ENCODE results near the gene MYO16. TPM values are rescaled to one million over a fixed set of nuclear protein-coding genes. Genes with fewer than 3 reads are reported as not detected.

The MYO16 gene
- total RNA-seq, 1 experiment from 2014 or later = 0.10 TPM

DNA sequence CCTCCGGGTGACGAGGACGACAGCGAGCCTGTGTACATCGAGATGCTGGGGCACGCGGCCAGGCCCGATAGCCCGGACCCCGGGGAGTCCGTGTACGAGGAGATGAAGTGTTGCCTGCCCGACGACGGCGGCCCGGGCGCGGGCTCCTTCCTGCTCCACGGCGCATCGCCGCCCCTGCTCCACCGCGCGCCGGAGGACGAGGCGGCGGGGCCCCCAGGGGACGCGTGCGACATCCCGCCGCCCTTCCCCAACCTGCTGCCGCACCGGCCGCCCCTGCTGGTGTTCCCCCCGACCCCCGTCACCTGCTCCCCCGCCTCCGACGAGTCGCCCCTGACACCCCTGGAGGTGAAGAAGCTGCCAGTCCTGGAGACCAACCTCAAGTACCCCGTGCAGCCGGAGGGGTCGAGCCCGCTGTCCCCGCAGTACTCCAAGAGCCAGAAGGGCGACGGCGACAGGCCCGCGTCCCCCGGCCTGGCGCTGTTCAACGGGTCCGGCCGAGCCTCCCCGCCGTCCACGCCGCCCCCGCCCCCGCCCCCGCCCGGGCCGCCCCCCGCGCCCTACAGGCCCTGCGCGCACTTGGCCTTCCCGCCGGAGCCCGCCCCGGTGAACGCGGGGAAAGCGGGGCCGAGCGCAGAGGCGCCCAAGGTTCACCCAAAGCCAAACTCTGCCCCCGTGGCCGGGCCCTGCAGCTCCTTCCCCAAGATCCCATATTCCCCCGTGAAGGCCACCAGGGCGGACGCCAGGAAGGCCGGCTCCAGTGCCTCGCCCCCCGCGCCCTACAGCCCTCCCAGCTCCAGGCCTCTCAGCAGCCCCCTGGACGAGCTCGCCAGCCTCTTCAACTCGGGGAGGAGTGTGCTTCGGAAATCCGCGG, 511.3 kb downstream of the MYO16 start:
- DNase-seq (ENCODE audit: extremely low read depth, low read depth) = no peak

DNA sequence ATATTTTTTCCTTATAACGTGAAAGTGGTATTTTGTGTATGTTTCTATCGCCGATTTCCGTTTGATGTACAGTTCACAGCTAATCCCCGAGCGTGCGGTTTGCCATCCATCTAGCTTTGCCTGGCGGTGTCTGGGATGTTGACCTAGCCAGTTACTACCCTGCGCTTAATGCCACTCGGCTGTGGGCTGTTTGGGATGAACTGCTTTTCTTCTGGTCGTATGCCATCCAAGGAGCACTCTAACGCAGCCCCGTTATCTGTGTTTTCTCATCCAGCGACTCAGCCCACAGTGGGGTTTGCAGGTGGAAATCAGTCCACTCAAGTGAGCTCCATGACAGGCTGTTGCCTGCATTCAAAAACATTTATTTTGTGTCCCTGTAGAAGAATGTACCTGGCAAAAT, 512.3 kb downstream of the MYO16 start:
- DNase-seq (ENCODE audit: extremely low read depth, low read depth) = no peak

DNA sequence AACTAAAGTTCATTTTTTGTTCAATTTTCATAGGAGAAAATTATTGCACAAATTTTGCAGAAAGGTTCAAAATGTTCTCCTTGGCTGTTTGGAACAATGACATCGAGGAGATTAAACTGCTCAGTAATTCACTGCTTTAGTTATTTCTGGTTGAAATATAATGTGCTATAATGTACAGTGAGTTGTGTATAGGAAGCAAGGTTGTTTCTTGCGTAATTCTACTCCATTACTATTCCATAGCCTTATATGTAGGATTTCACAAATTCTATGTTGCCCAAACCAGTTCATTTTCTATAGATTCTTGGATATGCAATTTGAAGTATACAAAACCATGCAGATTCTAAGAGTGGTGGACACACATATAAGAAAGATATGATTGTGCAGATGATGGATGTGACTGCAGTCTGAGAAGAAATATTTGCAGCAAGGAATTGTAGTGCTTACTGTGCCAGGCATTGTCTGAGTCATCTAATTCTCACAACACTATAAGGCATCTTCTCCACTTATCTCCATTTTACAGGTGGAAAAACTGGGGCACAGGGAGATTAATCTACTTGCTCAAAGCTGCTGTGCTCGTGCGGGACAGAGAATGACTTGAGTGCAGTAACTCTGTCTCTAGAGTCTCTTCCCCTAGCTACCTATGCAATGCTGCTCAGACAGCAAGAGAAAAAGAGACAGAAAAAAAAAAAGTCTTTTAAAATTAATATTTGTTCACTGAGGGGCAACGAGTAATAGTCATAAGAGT, 515.5 kb downstream of the MYO16 start:
- no peak for DNase-seq (ENCODE audit: extremely low read depth, low read depth)

DNA sequence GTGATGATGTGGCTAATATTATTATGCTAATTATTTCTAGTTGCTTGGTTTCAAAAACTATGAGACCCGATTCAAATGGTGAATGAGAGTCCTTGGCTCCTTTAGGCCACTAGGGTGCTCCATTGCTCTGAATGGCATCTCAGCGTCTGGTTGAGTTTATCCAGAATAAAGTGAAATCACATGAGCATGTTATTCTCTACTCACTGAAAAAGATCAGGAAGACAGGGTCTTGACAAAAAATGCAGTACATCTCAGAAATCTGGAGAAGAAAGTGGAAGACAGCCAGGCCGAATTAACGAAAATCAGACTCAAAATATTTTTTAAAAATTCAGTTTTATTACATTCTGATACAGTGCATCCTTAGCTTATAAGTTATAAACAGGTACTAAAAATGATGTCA, 516.2 kb downstream of the MYO16 start:
- peak; percentile 67 for DNase-seq (ENCODE audit: extremely low read depth, low read depth)

DNA sequence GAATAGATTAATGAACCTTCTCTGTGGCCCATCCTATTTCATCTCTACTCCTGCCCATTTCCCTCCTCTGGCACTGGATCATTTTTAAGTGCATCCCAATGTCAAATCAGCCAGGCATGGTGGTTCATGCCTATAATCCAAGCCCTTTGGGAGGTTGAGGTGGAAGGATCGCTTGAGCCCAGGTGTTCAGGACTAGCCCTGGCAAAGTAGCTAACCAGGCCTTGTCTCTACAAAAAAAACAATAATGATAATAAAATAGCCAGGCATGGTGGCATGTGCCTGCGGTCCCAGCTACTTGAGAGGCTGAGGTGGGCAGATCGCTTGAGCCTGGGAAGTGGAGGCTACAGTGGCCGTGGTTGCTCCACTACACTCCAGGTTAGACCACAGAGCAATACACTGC, 517.0 kb downstream of the MYO16 start:
- no peak for DNase-seq (ENCODE audit: extremely low read depth, low read depth)

DNA sequence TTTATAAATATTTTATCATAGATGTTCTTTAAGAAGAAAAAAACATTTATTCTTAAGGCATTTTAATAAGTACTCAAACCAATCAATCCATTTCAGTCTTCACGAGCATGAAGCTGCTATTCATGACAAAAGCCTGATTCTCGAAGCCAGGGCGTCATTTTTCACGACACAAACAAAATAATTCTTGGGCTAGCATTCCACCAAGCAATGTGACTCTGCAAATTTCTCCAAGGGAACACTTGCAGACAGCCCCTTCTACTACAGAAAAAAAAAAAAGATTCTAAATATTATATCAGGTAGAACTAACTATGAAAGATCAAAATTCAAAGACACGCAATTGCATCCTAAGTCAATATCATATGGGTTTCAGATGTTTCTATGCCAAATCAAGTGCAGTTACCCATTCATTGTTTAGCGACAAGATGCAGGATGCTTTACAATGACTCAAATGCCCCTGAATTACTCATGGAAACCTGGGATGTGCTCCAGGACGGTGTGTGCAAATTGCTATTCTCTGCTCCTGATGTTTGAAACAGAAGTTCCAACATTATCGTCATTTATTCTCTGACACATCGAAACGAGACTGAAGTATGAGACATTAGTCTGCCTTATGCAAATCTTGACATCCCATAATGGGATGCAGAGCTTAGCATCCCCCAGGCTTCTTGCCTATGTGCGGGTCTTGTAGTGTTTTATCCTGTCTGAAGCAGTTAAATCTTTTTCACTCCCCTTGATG, 517.7 kb downstream of the MYO16 start:
- DNase-seq (ENCODE audit: extremely low read depth, low read depth) = peak; percentile 71

DNA sequence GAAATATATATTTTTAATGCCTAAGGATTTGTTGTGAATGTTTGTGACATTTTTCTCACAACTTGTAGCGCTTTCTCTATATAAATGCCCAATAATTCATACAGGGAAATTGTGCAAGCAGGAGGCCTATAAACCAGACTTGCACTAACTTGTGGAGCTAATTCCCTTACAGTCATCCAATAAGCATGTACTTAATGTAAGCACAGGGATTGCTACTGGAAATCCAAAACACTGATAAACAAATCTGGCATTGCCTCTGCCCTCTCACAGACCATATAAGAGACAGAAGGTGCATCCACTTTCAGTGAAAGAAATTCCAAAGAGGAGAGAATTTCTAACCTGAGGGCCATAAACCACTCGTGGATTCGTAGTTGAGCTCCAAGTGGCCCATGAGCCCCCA, 518.8 kb downstream of the MYO16 start:
- DNase-seq (ENCODE audit: extremely low read depth, low read depth) = no peak

DNA sequence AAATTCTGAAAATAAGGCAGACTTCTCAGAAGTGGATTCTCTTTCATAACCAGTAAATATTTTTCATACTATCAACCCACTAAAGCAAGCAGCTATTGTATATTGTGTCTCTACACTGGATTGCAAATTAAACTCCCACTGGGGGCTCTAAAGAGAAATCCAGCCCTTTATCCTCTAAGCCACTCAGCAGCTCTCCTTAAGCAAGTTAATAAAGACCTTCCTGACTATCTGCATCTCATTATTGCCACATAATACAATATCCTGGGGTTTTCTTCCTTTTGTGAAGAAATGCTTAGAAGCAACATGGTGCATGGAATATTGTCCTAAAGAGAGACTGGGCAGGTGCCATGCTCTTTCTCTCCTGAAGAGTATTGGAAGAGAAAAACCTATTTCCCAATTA, 521.3 kb downstream of the MYO16 start:
- DNase-seq (ENCODE audit: extremely low read depth, low read depth) = no peak

DNA sequence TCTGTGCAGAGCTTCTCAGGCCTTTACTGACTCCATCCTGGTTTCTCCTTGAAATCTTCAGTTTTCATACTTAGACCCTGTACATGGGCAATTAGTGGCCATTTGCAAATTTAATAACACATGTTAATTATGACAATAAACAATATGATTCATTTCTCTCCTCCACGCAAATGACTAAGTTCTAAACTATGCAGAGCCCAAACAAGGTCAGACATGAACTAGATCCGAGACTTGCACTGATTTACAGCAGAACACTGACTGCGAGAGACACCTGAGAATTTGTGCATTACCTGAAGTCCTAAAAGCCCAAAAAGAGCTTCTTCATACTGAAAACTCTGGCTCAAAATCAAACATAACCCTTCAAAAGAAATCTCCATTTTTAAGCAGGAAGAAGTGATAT, 521.8 kb downstream of the MYO16 start:
- no peak for DNase-seq (ENCODE audit: extremely low read depth, low read depth)

DNA sequence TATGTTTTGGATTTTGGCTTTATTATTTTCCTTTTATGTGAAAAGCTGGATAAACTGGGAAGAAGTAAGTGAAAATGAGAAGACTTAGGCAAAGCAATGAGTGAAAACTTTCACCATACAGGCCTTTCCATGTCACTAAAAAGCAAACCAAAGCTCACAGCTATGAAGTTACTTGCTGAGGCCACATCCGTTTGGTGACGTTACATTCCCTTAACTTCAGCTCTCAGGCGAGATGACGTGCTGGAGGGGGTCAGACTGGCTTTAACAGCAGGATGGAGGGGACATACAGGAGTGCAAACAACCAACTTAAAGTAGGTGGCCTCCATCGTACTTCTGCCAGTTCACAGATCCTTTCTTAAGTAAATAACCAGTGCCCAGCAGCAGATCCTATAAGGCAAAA, 522.3 kb downstream of the MYO16 start:
- DNase-seq (ENCODE audit: extremely low read depth, low read depth) = no peak

DNA sequence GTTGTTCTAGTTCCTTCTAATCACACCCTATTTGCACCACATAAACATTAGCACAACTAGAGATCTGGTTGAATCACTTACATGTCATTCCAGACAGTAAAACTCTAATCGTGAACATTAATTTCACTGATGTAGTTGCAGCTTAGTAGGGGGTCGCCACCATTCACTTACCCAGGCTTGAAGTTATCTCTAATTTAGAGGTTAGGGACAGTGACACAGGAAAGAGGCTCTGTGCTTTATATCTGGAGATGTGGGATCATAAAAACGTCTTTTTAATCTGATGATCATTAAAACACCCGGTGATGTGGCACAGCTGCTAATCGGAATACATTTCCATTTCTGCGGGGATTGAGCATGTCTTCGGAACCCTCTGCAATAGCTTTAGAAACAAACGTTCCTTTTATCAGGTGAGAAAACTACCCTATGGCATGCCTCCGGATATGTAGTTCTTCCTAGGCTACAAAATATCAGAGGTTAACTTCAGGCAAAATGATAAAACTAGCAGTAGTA, 523.0 kb downstream of the MYO16 start:
- no peak for DNase-seq (ENCODE audit: extremely low read depth, low read depth)

DNA sequence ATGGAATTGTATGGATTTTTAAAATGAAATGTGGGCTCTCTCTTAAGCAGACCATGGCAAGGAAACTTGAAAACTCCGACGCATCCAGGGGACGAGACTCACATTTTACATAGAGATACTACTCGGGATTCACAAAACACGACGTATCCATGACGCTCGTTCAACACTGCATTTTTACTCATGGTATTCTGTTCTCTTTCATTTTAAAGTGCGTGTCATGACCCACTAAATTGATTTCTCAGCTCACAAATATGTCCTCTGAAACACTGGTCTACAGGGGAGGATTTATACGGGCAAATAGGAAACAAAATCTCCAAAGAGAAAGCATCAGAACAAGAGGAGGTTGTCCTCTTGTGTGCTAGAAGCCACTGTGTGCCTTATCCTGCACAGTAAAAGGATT, 523.5 kb downstream of the MYO16 start:
- DNase-seq (ENCODE audit: extremely low read depth, low read depth) = no peak

DNA sequence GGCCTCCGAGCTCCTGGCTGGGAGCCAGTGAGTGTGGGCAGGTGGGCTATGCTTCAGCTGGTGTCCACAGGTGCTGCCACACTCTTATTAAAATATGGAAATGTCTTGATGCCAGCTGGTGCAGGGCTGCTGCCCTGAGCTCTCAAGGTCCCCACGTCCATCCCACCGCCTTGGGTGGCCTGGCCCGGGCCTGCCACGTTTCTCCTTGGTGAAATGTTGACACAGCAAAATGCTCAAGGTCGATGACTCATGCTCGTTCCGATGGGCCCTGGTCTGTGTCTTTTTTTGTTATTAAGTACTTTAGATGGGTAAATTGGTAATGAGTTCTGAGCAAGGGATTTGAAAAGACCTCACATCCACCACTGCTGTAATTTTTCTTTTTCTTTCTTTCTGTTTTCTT, 524.7 kb downstream of the MYO16 start:
- no peak for DNase-seq (ENCODE audit: extremely low read depth, low read depth)

DNA sequence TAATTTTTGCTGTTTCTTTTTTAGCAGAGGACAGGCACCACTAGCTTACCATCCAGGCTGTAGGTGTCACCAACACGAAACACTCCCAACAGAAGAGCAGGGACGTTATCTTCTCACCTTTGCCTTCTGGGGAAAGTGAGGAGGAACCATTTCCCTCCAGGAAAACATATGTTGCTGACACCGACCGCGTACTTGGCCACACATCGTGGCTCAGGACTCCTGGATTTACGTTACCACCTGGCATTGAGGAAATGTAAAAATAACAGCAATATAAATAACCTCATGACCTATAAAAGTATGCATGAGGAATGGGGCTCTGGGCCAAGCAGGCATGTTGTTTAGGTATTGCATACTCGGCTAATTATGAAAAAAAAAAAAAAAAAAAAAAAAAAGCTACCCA, 525.1 kb downstream of the MYO16 start:
- DNase-seq (ENCODE audit: extremely low read depth, low read depth) = no peak

DNA sequence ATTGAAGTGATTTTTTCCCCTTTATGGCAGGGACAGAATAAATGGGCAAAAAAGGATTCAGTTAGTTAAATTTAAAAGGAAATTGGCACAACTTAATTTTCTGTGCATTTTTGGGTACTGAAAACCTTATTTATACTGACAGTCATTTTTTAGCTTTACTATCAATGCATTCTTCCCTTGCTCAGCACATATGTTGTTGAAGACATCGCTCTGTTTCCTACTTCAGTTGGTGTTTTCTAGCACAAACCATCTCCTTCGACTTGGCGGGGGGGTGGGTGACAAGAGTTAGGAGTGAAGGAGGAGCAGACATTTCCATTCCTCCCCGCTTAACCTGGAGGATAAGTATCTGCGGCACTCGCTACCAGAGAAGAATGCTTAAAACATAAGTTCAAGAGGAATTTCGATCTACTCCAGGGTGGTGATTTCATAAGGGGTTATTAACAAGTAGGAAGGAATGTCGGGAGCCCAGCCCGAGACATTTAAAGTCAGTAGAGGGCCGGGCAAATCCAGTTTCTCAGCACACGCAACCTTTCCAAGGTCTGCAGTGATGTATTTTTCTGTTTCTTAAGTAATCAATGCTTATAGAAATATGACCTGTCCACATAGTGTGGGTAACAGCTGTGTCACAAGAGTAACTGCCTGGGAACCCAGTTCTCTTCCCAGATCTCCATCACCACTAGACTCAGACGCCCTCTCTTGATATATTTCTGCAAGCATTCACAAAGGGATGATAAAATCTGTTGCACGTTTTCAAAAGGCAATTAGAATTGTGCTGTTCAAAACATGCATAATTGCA, 525.8 kb downstream of the MYO16 start:
- peak; percentile 57 for DNase-seq (ENCODE audit: extremely low read depth, low read depth)

DNA sequence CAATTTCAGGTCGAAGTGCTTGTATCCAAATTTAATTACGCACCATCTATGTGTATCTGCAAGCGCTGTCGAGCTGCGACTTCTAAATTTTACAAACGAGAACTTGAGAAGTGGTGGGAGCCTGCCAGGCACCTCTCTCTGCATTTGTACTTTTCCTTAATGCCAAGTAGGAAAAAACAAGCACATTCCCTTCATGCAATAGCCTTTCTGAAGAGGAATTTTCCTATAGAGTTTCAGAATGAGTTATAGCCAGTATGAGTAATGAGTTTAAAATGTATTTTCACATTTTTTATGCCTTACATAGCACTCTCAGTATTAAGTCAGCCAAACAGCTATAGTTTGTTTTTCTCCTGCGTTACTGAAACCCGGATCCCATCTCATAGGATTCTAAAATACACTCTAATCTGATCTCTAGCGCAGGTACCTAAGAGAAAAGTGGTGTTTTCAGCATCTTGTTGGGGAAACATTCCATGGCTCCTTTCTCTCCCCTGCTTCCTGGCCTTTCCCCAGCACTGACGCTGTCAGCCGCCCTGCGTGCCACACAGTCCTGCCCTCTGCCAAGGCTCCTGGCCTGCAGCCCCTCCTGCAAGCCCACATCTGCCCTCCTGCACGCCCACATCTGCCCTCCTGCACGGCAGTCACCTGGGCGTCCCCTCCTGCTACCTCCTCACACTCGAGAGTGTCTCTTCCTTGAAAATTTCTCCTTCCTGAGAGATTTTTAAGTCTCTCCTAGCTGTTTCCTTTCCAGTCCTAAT, 526.9 kb downstream of the MYO16 start:
- DNase-seq (ENCODE audit: extremely low read depth, low read depth) = peak; percentile 43

DNA sequence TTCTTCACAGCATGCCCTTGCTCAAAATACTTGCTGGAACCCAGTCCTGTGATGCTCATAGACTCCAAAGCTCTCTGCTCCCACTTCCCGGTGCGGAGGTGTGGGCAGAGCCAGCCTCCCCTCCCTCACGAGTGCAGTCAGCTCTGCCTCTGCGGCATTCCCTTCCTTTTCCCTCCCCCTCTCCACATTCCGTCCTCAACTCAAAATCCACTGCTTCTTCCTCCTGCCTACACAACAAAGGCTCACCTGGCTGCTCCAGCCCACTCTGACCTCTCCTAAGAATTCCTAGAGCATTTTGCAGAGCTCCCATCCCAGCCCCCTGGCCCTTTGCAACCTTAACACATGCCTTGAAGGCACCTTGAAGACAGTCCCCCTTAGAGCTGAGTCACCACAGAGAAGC, 527.9 kb downstream of the MYO16 start:
- DNase-seq (ENCODE audit: extremely low read depth, low read depth) = no peak

DNA sequence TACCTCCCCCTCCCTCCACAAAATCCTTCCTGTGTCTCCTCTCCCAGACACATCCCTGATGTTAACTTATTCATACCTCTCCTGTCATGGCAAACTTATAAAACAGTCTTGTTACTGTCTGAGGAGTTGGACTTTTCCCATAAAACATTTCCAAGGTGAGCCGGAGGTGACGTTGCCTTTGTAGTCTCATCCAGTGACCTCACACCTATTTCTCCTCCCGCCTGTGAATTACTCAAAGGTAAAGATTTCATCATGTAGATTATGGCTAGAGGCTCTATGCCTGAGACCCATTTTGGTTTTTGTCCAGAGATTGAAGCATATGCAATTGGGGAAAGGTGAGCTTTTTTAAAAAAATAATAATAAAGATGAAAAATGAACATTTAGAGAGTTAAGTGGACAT, 529.0 kb downstream of the MYO16 start:
- no peak for DNase-seq (ENCODE audit: extremely low read depth, low read depth)

DNA sequence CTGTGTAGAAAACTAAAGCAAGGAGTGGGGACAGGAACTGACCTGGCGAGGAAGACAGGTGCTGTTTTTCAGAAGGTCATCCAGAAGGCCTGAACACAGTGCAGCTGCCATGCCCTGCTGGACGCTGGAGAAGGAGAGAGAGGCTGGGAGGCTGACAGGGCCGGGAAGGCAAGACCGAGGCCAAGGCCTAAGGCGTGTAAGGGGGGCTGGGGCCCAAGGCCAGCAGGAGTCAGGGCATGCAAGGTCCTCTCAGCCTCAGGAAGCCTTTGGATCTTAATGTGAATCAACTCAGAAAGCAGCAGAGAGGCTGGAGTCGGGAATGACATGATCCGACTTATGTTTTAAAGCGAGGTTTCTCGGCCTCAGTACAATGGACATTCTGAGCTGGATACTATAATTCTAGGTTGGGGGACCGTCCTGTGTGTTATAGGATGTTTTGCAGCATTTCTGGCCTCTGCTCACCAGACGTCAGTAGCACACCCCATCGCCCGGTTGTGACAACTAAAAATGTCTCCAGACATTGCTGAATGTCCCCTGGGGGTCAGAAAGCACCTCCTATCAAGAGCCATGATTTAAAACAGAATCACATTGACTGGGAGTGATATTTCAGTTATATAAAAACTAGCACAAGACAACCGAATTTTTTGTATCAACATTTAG, 530.4 kb downstream of the MYO16 start:
- no peak for DNase-seq (ENCODE audit: extremely low read depth, low read depth)

Measured in NCI-H460 (cell line).